GM18951 (cell line): ENCODE data around the gene NCOR1.
"Not testable (repeated sequence)": the region's sequence is repeated elsewhere in the genome, so short reads cannot be mapped to it uniquely, and the experiment has no call there.

Experiments
- POLR2A ChIP-seq: IDR thresholded peaks from 4 replicates; pipeline ENCODE4 v1.6.1; 2011; ENCODE audit warnings: mild to moderate bottlenecking; ENCODE audit not compliant: insufficient read length, insufficient read depth; ENCODE audit errors: extremely low read depth
- in situ Hi-C: fragments of 300-500 bp; cut with MboI; formaldehyde crosslinking; loops from one replicate; pipeline ENCODE4 v1.12.0; 2022; ENCODE audit warnings: low sequenced_read_pairs, mixed read lengths, inconsistent platforms; ENCODE audit not compliant: unreplicated experiment

The NCOR1 gene

DNA sequence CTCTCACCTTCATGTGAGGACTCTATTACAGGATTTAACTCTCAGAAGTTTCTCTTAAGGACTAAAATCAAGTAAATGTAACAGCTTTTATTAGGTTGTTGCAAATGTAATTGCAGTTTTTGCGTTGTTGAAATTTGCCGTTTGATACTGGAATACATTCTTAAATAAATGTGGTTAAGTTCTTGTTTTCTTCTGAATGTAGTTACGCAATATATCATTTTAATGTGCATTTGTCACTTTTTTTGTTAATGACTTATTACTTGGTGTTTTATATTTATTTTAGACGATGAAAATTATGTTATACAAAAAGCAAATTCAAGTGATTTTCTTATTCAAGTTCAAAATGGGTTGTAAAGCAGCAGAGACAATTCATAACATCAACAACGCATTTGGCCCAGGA lies 139.4 kb downstream of the NCOR1 start:
- in situ Hi-C loops, result no loop called here

DNA sequence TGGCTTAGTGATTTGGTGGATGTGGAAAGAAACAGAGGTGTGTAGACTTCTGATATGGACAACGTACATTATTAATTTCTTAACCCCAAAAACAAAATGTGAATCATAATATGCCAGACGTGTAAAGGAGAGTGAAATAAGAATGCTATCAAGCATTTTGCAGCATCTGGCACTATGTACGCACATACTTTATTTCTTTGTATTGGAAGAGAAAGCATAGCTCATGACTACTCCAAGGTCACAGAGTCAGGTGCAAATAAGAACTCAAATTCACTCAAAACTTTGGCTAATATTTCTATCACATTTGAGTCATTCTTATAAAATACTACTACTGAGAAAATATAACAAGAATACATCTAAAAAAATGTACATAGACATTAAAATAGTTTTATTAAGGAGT lies 140.9 kb downstream of the NCOR1 start:
- in situ Hi-C loops, result no loop called here
- TF ChIP-seq POLR2A, result no peak

More for the DNA sequence above, 139.4 kb downstream of the NCOR1 start:
- no peak for TF ChIP-seq POLR2A

DNA sequence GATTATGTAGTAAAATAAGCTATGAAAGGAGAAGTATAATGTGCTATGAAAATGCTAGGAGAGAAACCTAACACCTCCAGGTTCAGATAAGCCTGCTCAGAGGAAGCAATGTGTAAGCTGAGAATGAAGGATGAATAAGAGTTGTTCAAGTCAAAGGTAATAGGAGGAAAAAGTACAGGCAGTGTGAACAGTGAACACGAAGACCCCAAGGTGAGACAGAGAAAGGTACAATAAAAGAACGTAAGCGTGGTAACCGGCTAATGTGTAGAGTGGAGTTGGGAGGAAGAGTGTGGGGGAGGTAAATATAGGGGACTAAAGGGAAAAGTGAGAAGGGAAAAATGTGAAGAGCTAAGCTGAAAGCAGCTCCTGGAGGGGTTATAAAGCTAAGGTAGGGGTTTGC lies 141.5 kb downstream of the NCOR1 start:
- in situ Hi-C loops, result no loop called here
- TF ChIP-seq POLR2A, result no peak

DNA sequence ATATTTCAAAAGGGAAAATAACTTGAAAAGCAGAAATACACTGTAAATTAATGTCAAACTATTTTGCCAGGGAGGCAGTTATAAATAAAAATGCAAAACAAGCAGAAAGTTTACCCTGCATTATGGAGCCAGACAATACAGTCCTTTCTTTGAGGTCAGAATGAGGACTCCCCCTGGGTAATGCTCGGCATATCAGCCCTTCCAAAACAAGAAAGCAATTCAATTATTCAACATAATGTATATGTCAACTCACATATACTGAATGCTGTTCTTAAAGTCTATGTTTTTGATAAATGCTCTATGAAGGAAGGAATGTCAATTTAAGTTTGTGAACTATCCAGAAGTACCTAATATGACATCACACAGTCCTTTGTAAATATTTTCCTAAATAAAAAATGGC lies 143.3 kb downstream of the NCOR1 start:
- TF ChIP-seq POLR2A, result no peak
- in situ Hi-C loops, result no loop called here

DNA sequence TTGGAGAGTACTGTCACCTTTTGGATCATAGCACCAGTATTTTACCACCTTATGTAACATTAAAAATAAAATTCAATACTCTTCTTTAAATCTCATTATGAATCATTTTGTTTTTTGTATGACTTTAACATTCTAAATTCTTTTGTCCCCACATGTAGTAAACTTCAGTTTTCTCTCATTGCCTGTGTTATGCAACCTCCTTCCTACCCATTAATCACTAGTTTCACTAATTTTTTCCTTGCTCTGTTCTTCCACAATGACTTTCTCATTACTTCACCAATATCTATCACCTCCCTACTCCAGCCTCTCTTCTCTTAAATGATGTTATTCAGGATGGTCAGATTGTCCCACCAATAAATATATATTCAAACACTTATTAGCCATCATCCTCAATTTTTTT lies 147.0 kb downstream of the NCOR1 start:
- in situ Hi-C loops, result no loop called here
- TF ChIP-seq POLR2A, result no peak

DNA sequence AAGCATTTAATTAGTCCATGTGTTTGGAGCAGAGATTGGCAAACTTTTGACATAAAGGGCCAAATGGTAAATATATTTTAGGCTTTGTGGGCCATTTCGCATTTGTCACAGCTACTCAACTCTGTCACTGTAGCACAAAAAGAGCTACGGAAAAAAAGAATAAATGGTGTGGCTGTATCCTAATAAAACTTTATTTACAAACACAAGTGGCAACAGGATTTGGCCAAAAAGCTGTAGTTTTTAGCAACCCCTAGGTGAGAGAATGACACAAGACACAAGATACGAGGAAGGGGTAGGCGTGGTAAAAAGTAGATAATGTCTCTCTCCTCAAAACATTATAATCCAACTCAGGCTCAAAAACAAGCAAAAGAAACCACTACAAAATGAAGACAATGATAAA lies 149.2 kb downstream of the NCOR1 start:
- in situ Hi-C loops, result no loop called here
- TF ChIP-seq POLR2A, result no peak

DNA sequence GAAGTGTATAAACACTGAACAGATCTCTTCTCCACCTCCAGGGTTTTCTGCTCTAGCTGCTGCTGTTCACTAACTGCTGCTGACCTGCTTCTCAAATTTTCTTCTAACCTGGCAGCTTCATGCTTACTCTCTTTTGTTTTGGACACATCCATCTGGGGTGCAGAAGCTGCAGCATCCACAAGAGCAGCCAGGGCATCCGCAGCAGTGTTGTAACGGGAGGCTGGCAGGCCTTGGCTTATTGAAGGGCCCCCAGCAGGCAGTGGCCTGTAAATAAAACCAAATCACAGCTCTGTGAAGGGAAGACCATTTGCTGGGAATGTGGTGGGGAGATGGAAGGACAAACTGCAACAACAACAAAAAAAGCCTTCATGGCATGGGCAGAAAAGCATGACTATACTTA lies 153.7 kb downstream of the NCOR1 start:
- in situ Hi-C loops, result no loop called here
- TF ChIP-seq POLR2A, result no peak

DNA sequence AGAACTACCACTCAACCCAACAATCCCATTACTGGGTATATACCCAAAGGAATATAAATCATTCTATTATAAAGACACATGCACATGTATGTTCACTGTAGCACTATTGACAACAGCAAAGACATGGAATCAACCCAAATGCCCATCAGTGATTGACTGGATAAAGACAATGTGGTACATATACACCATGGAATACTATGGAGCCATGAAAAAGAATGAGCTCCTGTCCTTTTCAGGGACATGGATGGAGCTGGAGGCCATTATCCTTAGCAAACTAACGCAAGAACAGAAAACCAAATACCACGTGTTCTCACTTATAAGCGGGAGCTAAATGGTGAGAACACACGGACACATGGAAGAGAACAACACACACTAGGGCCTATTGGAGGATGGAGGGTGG lies 160.2 kb downstream of the NCOR1 start:
- in situ Hi-C loops, result not testable (repeated sequence)

DNA sequence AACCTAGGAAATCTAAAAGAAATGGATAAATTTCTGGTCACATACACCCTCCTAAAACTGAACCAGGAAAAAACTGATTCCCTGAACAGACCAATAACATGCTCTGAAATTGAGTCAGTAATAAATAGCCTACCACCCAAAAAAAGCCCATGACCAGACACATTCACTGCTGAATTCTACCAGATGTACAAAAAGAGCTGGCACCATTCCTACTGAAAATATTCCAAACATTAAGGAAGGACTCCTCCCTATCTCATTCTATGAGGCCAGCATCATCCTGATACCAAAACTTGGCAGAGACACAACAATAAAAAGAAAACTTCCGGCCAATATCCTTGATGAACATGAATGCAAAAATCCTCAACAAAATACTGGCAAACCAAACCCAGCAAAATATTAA lies 162.8 kb downstream of the NCOR1 start:
- in situ Hi-C loops, result no loop called here

DNA sequence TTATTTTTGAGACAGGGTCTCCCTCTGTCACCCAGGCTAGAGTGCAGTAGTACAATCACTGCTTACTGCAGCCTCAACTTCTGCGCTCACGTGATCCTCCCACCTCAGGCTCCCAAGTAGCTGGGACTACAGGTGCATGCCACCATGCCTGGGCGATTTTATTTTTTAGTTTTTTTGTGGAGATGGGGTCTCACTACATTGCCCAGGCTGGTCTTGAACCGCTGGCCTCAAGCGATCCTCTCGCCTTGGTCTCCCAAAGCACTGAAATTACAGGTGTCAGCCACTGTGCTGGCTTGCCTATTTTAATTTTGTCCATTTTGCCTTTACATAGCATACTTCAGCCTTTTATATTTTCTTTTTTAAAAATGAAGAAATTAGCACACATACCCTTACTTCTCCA lies 164.5 kb downstream of the NCOR1 start:
- in situ Hi-C loops, result no loop called here
- TF ChIP-seq POLR2A, result no peak

More for the DNA sequence above, 162.8 kb downstream of the NCOR1 start:
- TF ChIP-seq POLR2A, result no peak

DNA sequence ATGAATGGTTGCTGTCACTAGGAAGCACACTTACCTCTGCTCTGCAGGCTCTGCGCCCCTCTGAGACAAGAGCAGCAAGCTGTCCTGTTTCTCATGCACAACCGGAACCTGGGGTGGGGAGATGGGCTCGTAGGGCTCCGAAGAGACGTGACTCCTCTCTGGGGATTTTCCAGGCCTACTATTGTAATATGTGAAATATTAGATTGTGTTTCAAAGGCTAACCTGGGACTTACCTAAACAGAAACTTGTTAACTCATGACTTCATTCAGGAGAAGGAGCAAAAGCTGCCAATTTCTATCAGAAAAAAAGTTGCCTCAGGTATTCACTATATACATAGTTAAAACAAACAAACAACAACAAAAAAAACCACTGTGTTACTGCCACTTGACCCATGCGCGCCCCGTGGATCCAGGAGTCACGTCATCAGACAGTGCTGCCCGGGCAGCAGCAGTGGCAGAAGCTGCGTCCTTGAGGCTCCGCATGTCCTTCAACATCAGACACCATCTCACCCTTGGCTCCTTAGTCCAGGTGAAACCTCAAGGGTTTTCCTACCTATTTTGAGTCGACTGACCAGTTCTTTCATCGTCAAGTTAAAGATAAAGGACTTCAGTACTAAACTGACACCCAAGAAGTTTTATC lies 166.4 kb downstream of the NCOR1 start:
- in situ Hi-C loops, result no loop called here
- TF ChIP-seq POLR2A, result no peak

DNA sequence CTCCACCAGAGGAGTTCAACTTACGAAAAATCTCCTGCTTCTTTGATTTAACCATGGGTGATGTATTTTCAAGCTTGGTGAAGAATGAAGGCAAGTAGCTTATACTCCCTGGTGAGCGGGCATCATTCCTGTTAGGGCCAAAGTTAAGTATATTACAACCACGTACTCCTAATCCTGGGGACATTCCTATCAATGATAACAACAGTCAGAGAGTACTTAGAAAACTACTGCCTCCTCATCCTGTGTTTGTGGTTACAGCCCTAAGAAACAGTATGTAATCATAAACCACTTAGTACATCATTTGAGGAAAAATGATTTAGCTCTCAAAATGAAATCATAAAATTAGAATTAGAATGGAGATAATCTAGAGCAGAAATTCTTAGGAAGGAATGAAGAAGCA lies 168.4 kb downstream of the NCOR1 start:
- in situ Hi-C loops, result no loop called here
- TF ChIP-seq POLR2A, result no peak

DNA sequence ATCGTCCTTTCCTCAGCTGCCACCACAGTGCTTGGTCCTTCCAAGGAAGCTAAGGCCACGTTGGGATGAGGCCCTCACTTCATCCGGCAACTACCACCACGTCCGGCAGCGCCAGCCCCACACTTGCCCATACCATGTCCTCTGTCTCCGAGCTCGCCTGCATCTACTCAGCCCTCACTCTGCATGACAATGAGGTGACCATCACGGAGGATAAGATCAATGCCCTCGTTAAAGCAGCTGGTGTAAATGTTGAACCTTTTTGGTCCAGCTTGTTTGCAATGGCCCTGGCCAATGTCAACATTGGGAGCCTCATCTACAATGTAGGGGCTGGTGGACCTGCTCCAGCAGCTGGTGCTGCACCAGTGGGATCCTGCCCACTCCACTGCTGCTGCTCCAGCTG lies 170.8 kb downstream of the NCOR1 start:
- in situ Hi-C loops, result no loop called here

DNA sequence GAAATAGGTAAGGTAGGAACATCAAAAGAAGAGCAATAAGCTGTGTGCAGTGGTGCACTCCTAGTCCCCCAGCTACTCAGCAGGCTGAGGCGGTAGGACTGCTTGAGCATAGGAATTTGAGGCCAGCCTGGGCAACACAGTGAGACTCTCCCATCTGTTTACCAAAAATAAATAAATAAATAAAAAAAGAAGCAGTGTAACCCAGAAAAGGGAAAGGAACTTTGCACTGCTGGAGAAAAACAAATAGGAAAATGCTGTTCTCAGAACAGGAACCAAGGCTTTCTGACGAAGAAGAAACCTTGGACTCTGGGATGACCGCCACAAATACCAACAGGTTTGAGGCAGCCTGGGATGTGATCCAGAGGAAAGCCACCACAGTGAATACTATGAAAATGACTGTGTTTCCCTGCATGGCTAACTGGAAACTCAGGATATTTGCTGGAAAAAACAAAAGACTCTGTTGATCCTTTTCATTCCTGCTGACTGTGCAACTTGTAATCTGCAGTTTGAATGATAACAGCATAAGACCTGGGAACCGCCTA lies 174.6 kb downstream of the NCOR1 start:
- in situ Hi-C loops, result no loop called here

More for the DNA sequence above, 170.8 kb downstream of the NCOR1 start:
- no peak for TF ChIP-seq POLR2A

DNA sequence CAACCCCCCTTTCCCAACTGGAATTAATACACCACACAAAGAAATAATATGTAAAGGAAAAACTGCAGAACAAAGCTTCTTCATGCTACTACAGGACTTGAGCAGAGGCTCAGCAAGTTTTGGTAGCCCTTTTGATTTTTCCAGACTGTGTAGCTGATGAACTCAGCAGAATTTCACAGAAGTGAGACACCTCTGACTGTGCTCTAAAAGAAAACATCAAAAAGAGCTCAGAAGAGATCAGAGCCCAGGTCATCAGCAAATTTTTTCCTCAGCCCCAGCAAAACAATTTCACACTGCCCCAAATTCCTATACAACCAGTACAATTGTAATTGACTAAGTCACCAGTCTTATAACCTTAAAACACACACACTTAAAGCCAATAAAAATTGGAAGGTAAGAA lies 177.7 kb downstream of the NCOR1 start:
- in situ Hi-C loops, result no loop called here
- no peak for TF ChIP-seq POLR2A

More for the DNA sequence above, 174.6 kb downstream of the NCOR1 start:
- TF ChIP-seq POLR2A, result no peak
